Suprapubic skin (tissue), 3 donors: ENCODE measurements around the gene HACL1.

Source experiments
- POLR2A ChIP-seq, 2 donors: fragments of 450-650 bp; IDR thresholded peaks; one replicate each; pipeline ENCODE4 v1.6.1; 2017; ENCODE audit warnings: antibody characterized with exemption in 2 of 2, mild to moderate bottlenecking in 2 of 2, moderate library complexity in 2 of 2
- TF ChIP-seq, protein P1 (sequence below), 2 donors: fragments of 200-600 bp in 1 of 2; fragments of 450-650 bp in 1 of 2; sonication (generic) in 1 of 2; IDR thresholded peaks; one replicate each; pipeline ENCODE4 v1.5.1; 2016 to 2019; ENCODE audit warnings: antibody characterized with exemption in 2 of 2, mild to moderate bottlenecking in 1 of 2, moderate library complexity in 1 of 2

DNA sequence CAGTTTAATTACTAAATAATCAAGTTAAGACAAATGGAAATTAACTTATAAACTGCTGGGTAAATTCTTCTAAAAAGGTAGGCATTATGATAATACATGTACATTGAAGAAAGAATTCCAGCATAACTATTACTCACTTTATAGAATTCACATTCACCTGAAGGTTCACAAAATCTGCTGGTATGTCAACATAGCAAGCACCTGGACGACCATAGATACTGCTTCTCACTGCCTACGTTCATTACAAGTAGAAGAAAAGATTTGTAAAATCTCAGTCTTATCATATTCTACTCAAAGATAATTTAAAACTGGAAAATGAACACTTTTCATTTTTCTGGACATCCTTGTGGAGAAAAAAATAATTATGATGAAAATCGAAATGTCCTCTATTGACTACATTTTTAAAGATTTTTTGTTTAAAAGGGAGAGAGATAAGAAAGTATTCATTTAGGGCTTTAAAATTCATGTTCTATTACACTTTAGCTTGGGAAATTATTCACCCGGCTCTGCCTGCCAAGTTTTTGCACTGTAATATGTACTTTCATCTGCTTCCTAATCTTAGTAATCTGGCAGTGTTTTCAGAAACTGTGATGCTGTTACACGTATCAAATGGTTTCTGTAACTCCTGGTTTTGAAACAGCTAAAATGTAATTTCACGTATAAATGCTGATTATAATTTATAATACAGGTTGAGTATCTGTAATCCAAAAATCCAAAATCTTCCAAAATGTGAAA is 16.1 kb downstream of the HACL1 start:
- no peak for TF ChIP-seq POLR2A (IDR thresholded peaks at IDR 0.05)
- TF ChIP-seq, protein P1, sequence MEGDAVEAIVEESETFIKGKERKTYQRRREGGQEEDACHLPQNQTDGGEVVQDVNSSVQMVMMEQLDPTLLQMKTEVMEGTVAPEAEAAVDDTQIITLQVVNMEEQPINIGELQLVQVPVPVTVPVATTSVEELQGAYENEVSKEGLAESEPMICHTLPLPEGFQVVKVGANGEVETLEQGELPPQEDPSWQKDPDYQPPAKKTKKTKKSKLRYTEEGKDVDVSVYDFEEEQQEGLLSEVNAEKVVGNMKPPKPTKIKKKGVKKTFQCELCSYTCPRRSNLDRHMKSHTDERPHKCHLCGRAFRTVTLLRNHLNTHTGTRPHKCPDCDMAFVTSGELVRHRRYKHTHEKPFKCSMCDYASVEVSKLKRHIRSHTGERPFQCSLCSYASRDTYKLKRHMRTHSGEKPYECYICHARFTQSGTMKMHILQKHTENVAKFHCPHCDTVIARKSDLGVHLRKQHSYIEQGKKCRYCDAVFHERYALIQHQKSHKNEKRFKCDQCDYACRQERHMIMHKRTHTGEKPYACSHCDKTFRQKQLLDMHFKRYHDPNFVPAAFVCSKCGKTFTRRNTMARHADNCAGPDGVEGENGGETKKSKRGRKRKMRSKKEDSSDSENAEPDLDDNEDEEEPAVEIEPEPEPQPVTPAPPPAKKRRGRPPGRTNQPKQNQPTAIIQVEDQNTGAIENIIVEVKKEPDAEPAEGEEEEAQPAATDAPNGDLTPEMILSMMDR (IDR thresholded peaks at IDR 0.05) = no peak
